Peyer's patch (tissue), 4 donors: ENCODE results near the gene ZNF467. TPM values are rescaled to one million over a fixed set of nuclear protein-coding genes. Genes with fewer than 3 reads are reported as not detected.

Source experiments
- DNase-seq, 3 donors: peaks; one replicate each; pipeline ENCODE4 v3.0.0-alpha.2; 2017 to 2019
- H3K27ac ChIP-seq, 4 donors: fragments of 200-600 bp; sonication (generic); one replicate each; pipeline ENCODE4 v1.5.1; 2016 to 2019
- H3K27me3 ChIP-seq, 2 donors: fragments of 200-600 bp; sonication (generic); one replicate each; pipeline ENCODE4 v1.5.1; 2019
- H3K36me3 ChIP-seq, 3 donors: fragments of 200-600 bp; sonication (generic); one replicate each; pipeline ENCODE4 v1.5.1; 2016 to 2019
- H3K4me1 ChIP-seq, 4 donors: fragments of 200-600 bp; sonication (generic); one replicate each; pipeline ENCODE4 v1.5.1; 2016 to 2019
- H3K4me3 ChIP-seq, 4 donors: fragments of 200-600 bp; sonication (generic); 1 replicate in 3 of 4; 2 replicates in 1 of 4; pipeline ENCODE4 v1.5.1; 2016 to 2019; ENCODE audit warnings: mild to moderate bottlenecking in 1 of 4
- H3K9me3 ChIP-seq, 4 donors: fragments of 200-600 bp; sonication (generic); one replicate each; pipeline ENCODE4 v1.5.1; 2016 to 2019; ENCODE audit warnings: mild to moderate bottlenecking in 1 of 4
- POLR2A ChIP-seq, 2 donors: fragments of 450-650 bp; IDR thresholded peaks; one replicate each; pipeline ENCODE4 v1.5.1; 2017; ENCODE audit warnings: antibody characterized with exemption in 2 of 2, mild to moderate bottlenecking in 2 of 2, moderate library complexity in 2 of 2
- total RNA-seq, 4 donors: library from RNA; depleted of rRNA; stranded (reverse); fragments of >200 nt; gene quantifications; one replicate each; pipeline ENCODE4 v1.1.0, GENCODE V29; 2016
- TF ChIP-seq, protein P1 (sequence below), 6 experiments: fragments of 450-650 bp in 4 of 6; fragments of 200-600 bp in 2 of 6; sonication (generic) in 1 of 6; IDR thresholded peaks; one replicate each; pipeline ENCODE4 v1.5.1; 2017 to 2019; ENCODE audit warnings: antibody characterized with exemption in 6 of 6, mild to moderate bottlenecking in 3 of 6, moderate library complexity in 1 of 6

ZNF467 gene
- total RNA-seq, 4 donors from 2014 or later: 0.35 to 4.7 (median 3.1) TPM

DNA sequence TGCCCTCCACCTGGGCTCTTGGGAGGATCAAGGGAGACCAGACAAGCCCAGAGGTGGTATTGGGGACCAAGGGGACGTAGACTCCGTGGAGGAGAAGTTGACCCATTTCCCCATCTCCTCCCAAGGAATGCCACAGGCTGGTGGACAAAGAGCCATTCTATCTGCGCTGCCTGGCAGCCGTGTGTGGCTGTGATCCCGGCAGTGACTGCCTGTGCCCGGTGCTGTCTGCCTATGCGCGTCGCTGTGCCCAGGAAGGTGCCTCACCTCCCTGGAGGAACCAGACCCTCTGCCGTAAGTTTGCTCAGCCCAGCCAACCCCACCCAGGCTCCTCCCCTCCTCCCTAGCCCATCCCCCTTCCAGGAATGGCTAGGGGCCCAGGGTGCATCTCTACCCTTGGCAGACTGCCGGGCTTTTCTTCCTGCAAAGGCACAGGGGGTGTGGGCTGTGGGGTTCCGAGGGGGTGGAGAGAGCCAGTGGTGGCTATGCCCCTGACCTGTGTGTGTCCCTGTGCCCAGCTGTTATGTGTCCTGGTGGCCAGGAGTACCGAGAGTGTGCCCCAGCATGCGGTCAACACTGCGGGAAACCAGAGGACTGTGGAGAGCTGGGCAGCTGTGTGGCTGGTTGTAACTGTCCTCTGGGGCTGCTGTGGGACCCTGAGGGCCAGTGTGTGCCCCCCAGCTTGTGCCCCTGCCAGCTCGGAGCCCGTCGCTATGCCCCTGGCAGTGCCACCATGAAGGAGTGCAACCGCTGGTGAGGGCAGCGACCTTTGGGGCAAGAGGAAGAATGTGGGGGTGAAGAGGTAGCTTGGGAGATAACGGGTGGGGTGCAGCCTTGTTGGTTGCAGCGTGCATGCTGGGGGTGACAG lies 10.2 kb upstream of the ZNF467 start:
- Histone ChIP-seq H3K9me3 (no peaks in the 10 kb centered on the region), H3K4me1 (no peaks in the 10 kb centered on the region), H3K27ac (no peak overlapping the region), H3K36me3 (no peaks in the 10 kb centered on the region), H3K4me3 (no peak overlapping the region), H3K27me3 (no peaks in the 10 kb centered on the region)
- no peak for DNase-seq
- TF ChIP-seq POLR2A (IDR thresholded peaks at IDR 0.05): no peak
- TF ChIP-seq, protein P1, sequence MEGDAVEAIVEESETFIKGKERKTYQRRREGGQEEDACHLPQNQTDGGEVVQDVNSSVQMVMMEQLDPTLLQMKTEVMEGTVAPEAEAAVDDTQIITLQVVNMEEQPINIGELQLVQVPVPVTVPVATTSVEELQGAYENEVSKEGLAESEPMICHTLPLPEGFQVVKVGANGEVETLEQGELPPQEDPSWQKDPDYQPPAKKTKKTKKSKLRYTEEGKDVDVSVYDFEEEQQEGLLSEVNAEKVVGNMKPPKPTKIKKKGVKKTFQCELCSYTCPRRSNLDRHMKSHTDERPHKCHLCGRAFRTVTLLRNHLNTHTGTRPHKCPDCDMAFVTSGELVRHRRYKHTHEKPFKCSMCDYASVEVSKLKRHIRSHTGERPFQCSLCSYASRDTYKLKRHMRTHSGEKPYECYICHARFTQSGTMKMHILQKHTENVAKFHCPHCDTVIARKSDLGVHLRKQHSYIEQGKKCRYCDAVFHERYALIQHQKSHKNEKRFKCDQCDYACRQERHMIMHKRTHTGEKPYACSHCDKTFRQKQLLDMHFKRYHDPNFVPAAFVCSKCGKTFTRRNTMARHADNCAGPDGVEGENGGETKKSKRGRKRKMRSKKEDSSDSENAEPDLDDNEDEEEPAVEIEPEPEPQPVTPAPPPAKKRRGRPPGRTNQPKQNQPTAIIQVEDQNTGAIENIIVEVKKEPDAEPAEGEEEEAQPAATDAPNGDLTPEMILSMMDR (IDR thresholded peaks at IDR 0.05): no peak

DNA sequence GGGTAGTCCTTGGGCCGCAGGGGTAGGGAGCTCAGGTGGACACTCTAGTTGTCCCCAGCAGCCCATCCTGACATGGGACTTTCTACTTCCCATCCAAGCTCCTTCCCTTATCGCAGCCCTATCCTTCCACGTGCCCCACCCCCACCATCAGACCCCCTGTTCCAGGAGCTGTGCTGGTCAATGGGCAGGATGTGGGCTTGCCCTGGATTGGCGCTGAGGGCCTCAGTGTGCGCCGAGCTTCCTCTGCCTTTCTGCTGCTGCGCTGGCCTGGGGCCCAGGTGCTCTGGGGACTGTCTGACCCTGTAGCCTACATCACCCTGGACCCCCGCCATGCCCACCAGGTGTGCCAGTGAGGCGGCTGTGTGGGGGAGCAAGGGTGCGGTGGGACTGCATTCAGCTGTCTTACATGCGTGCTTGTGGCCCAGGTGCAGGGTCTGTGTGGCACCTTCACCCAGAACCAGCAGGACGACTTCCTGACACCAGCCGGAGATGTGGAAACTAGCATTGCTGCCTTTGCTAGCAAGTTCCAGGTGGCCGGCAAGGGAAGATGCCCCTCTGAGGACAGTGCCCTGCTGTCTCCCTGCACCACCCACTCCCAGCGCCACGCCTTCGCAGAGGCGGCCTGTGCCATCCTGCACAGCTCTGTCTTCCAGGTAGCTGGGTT lies 9.4 kb upstream of the ZNF467 start:
- H3K27ac ChIP-seq: no peak overlapping the region
- H3K4me3 ChIP-seq: no peak overlapping the region
- H3K4me1 ChIP-seq: no peaks in the 10 kb centered on the region
- no peaks in the 10 kb centered on the region for H3K9me3 ChIP-seq
- H3K36me3 ChIP-seq: no peaks in the 10 kb centered on the region
- DNase-seq: no peak
- TF ChIP-seq, protein P1 (IDR thresholded peaks at IDR 0.05): no peak
- no peak for TF ChIP-seq POLR2A (IDR thresholded peaks at IDR 0.05)
- H3K27me3 ChIP-seq: no peaks in the 10 kb centered on the region

DNA sequence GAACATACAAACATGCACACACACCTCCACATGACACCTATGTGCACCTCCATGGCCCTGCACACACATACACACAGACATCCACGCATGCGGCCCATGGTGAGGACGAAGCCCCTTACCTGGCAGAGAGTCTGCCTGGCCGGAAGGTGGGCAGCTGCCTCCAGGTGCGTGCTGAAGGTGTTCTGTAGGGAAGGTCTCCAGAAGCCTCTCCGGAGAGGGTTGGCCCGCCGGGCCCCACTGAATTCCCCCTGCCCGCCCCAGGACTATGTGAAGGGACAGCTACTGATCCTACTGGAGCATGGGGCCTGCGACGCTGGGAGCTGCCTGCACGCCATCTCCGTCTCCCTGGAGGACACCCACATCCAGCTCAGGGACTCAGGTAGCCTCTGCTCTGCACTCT lies 8.5 kb upstream of the ZNF467 start:
- Histone ChIP-seq H3K36me3 (no peaks in the 10 kb centered on the region), H3K4me3 (no peak overlapping the region), H3K27ac (no peak overlapping the region), H3K4me1 (no peaks in the 10 kb centered on the region), H3K27me3 (no peaks in the 10 kb centered on the region), H3K9me3 (no peaks in the 10 kb centered on the region)
- no peak for TF ChIP-seq POLR2A (IDR thresholded peaks at IDR 0.05)
- TF ChIP-seq, protein P1 (IDR thresholded peaks at IDR 0.05): no peak
- DNase-seq: no peak

DNA sequence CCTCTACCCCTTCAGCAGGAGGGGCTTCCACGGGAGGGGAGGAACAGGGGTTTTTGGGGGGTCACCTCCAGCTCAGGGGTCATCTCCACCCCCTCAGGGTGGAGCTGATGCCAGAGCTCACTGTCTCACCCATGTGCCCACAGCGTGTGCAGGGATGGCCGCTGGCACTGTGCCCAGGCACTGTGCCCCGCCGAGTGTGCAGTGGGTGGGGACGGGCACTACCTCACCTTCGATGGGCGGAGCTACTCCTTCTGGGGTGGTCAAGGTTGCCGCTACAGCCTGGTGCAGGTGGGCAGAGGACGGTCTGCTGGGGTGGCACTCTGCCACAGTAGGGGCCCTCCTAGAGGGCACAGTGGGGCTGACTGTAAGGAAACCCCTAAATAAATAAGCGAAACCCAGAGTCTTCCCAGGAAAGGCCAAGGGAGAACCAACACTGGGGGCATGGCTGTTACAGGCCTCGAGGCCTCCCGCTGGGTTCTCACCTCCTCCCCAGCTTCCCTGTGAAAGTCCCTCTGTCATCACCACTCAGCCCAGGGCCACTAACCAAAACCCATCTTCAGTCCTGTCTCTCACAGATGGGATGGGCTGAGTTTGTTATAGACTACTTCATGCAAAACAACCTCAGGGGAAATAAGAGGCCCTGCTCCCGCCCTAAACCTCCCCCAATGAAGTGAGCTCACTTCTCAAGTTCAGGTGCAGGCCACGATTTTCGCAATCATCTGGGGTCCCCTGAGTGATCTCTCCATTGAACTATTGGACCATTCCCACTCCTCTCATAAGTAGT lies 7.4 kb upstream of the ZNF467 start:
- H3K27me3 ChIP-seq: no peaks in the 10 kb centered on the region
- no peak overlapping the region for H3K4me3 ChIP-seq
- no peaks in the 10 kb centered on the region for H3K4me1 ChIP-seq
- TF ChIP-seq, protein P1 (IDR thresholded peaks at IDR 0.05): no peak
- no peak for TF ChIP-seq POLR2A (IDR thresholded peaks at IDR 0.05)
- H3K27ac ChIP-seq: no peak overlapping the region
- no peaks in the 10 kb centered on the region for H3K36me3 ChIP-seq
- no peaks in the 10 kb centered on the region for H3K9me3 ChIP-seq
- no peak for DNase-seq

DNA sequence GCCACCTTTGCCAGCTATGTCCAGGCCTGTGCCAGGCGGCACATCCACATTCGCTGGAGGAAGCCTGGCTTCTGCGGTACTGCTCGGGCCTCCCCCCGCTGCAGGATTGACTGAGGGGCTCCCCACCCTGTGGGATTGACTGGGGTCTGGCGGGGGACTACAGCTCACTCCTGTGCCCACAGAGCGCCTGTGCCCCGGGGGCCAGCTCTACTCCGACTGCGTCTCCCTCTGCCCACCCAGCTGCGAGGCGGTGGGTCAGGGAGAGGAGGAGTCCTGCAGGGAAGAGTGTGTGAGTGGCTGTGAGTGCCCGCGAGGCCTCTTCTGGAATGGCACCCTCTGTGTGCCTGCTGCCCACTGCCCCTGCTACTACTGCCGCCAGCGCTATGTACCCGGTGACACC lies 6.7 kb upstream of the ZNF467 start:
- Histone ChIP-seq H3K27me3 (no peaks in the 10 kb centered on the region), H3K4me3 (no peak overlapping the region), H3K27ac (no peak overlapping the region), H3K4me1 (no peaks in the 10 kb centered on the region), H3K9me3 (no peaks in the 10 kb centered on the region), H3K36me3 (no peaks in the 10 kb centered on the region)
- DNase-seq: no peak
- TF ChIP-seq, protein P1 (IDR thresholded peaks at IDR 0.05): no peak
- no peak for TF ChIP-seq POLR2A (IDR thresholded peaks at IDR 0.05)
